HepG2 (cell line): ENCODE measurements around the gene SIGLEC6. TPM values are rescaled to one million over a fixed set of nuclear protein-coding genes. Genes with fewer than 3 reads are reported as not detected.

Experiments
- AHDC1 ChIP-seq: sonication (generic); formaldehyde crosslinking; IDR thresholded peaks from 2 replicates; pipeline ENCODE4 v1.5.1; 2020; ENCODE audit warnings: mild to moderate bottlenecking, missing genetic modification reagents, borderline replicate concordance
- BHLHE40 ChIP-seq: IDR thresholded peaks from 2 replicates; pipeline ENCODE4 v1.6.1; 2011; ENCODE audit warnings: low read length, improper control_type of control experiment
- BRCA1 ChIP-seq: sonication (generic); formaldehyde crosslinking; IDR thresholded peaks from 2 replicates; pipeline ENCODE4 v1.4.0; 2020; ENCODE audit warnings: missing genetic modification reagents
- CCAR2 ChIP-seq: fragments of 200-400 bp; formaldehyde crosslinking; optimal IDR thresholded peaks from 2 replicates; pipeline ENCODE3; 2018; ENCODE audit warnings: low read depth, mild to moderate bottlenecking, low read length, moderate library complexity
- DR1 ChIP-seq: sonication (generic); formaldehyde crosslinking; IDR thresholded peaks from 2 replicates; pipeline ENCODE4 v1.8.0; 2021; ENCODE audit warnings: mild to moderate bottlenecking, missing genetic modification reagents, inconsistent platforms
- GABPB1 ChIP-seq: IDR thresholded peaks from 2 replicates; pipeline ENCODE4 v1.6.1; 2016; ENCODE audit warnings: mild to moderate bottlenecking, missing genetic modification reagents, moderate library complexity, missing compliant biosample characterization
- HOXA9 ChIP-seq: sonication (generic); formaldehyde crosslinking; IDR thresholded peaks from 2 replicates; pipeline ENCODE4 v1.8.1; 2022; ENCODE audit warnings: missing genetic modification reagents, mild to moderate bottlenecking, moderate library complexity, borderline replicate concordance
- IRF2 ChIP-seq: IDR thresholded peaks from 2 replicates; pipeline ENCODE4 v1.6.1; 2018; ENCODE audit warnings: missing genetic modification reagents, missing compliant biosample characterization
- MEIS2 ChIP-seq: sonication (generic); formaldehyde crosslinking; IDR thresholded peaks from 2 replicates; pipeline ENCODE4 v1.9.0; 2021; ENCODE audit warnings: mild to moderate bottlenecking, missing genetic modification reagents
- NFYB ChIP-seq: sonication (generic); formaldehyde crosslinking; IDR thresholded peaks from 2 replicates; pipeline ENCODE4 v1.4.0; 2020; ENCODE audit warnings: missing genetic modification reagents
- REXO4 ChIP-seq: sonication (generic); formaldehyde crosslinking; IDR thresholded peaks from 2 replicates; pipeline ENCODE4 v1.8.0; 2022; ENCODE audit warnings: missing genetic modification reagents, mild to moderate bottlenecking, borderline replicate concordance
- SIN3A ChIP-seq: IDR thresholded peaks from 2 replicates; pipeline ENCODE4 v1.6.1; 2011; ENCODE audit warnings: low read depth, mild to moderate bottlenecking, control low read depth, low read length, borderline replicate concordance
- SMYD3 ChIP-seq: sonication (generic); formaldehyde crosslinking; IDR thresholded peaks from 2 replicates; pipeline ENCODE4 v1.8.1; 2023; ENCODE audit warnings: mild to moderate bottlenecking, missing genetic modification reagents
- SNAPC5 ChIP-seq: sonication (generic); formaldehyde crosslinking; IDR thresholded peaks from 2 replicates; pipeline ENCODE4 v1.8.1; 2023; ENCODE audit warnings: mild to moderate bottlenecking, missing genetic modification reagents, borderline replicate concordance
- ZNF12 ChIP-seq: sonication (generic); formaldehyde crosslinking; IDR thresholded peaks from 2 replicates; pipeline ENCODE4 v1.5.0; 2020; ENCODE audit warnings: missing genetic modification reagents
- ZNF205 ChIP-seq: IDR thresholded peaks from 2 replicates; pipeline ENCODE4 v1.6.1; 2018; ENCODE audit warnings: missing biosample characterization, missing genetic modification reagents
- ZNF317 ChIP-seq: sonication (generic); formaldehyde crosslinking; IDR thresholded peaks from 2 replicates; pipeline ENCODE4 v1.5.0; 2020; ENCODE audit warnings: mild to moderate bottlenecking, missing genetic modification reagents
- ZNF775 ChIP-seq: sonication (generic); formaldehyde crosslinking; IDR thresholded peaks from 2 replicates; pipeline ENCODE4 v1.4.0; 2020; ENCODE audit warnings: missing genetic modification reagents, mild to moderate bottlenecking, moderate library complexity, borderline replicate concordance
- ZNF782 ChIP-seq: sonication (generic); formaldehyde crosslinking; IDR thresholded peaks from 2 replicates; pipeline ENCODE4 v1.4.0; 2020; ENCODE audit warnings: missing genetic modification reagents, mild to moderate bottlenecking, borderline replicate concordance
- ZSCAN9 ChIP-seq: IDR thresholded peaks from 2 replicates; pipeline ENCODE4 v1.6.1; 2016; ENCODE audit warnings: borderline replicate concordance
- polyA plus RNA-seq, 8 experiments: library from polyadenylated mRNA; depleted of rRNA in 3 of 8; stranded (reverse) in 7 of 8; unstranded in 1 of 8; fragments of >200 nt; fragmentation: Illumina TruSeq in 4 of 8; extraction: Trizol in 4 of 8; gene quantifications; 2 replicates each; pipeline versions ENCODE4 v1.2.1 to v1.2.3, GENCODE V29; 2011 to 2016; ENCODE audit warnings: low read depth in 4 of 8, missing spikeins in 1 of 8, mixed read lengths in 1 of 8; ENCODE audit not compliant: insufficient read depth in 1 of 8
- total RNA-seq, 5 experiments: library from RNA; depleted of rRNA; stranded (reverse); fragments of >200 nt; fragmentation: Illumina TruSeq; extraction: Trizol; gene quantifications; 2 replicates each; pipeline ENCODE4 v1.2.3, GENCODE V29; 2016; ENCODE audit warnings: low read depth in 1 of 5
- TF ChIP-seq, protein P1 (sequence below): sonication (generic); formaldehyde crosslinking; IDR thresholded peaks from 2 replicates; pipeline ENCODE4 v1.4.0; 2020; ENCODE audit warnings: missing genetic modification reagents, borderline replicate concordance
- TF ChIP-seq, protein P2 (sequence below): sonication (generic); formaldehyde crosslinking; IDR thresholded peaks from 2 replicates; pipeline ENCODE4 v1.8.1; 2022; ENCODE audit warnings: mild to moderate bottlenecking, missing genetic modification reagents

Gene SIGLEC6
- total and polyA plus RNA-seq, 2 of the 13 experiments (the other 11 are each of a cell fraction or from before 2014, with no cell fraction given), result not detected

DNA sequence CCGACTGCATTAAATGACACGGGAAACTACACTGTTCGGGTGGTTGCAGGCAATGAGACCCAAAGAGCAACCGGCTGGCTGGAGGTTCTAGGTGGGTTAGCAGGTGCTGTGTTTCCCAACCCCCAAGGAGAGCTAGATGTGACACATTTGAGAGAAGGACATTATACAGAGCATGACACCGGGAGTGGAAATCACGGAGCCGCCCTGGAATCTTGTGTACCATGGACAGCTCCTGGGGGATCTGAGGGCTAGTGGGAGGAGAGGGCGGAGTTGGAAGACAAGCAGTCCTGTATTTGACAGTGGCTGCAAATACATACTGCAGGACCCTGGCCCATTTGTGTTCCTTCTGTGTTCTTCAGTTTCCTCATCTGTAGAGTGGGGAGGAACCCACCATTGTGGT lies 50.9 kb downstream of the SIGLEC6 start (continued):
- TF ChIP-seq BRCA1 (CRISPR knock-in tag) (no peak), ZNF12 (CRISPR knock-in tag) (peak; percentile 46; the same call in 1 of the 2 replicates), NFYB (CRISPR knock-in tag) (no peak), IRF2 (CRISPR knock-in tag) (peak; percentile 46; the same call in 1 of the 2 replicates), HOXA9 (CRISPR knock-in tag) (no peak), GABPB1 (no peak; the same call in 1 of the 2 replicates), SNAPC5 (CRISPR knock-in tag) (no peak), ZSCAN9 (CRISPR knock-in tag) (peak; percentile 81; the same call in 1 of the 2 replicates), ZNF782 (CRISPR knock-in tag) (no peak), AHDC1 (CRISPR knock-in tag) (no peak), SIN3A (no peak), REXO4 (no peak), CCAR2 (no peak), ZNF317 (CRISPR knock-in tag) (no peak), DR1 (no peak), MEIS2 (CRISPR knock-in tag) (no peak), ZNF775 (CRISPR knock-in tag) (no peak), SMYD3 (CRISPR knock-in tag) (no peak), BHLHE40 (no peak), ZNF205 (CRISPR knock-in tag) (no peak)
- TF ChIP-seq, protein P1, sequence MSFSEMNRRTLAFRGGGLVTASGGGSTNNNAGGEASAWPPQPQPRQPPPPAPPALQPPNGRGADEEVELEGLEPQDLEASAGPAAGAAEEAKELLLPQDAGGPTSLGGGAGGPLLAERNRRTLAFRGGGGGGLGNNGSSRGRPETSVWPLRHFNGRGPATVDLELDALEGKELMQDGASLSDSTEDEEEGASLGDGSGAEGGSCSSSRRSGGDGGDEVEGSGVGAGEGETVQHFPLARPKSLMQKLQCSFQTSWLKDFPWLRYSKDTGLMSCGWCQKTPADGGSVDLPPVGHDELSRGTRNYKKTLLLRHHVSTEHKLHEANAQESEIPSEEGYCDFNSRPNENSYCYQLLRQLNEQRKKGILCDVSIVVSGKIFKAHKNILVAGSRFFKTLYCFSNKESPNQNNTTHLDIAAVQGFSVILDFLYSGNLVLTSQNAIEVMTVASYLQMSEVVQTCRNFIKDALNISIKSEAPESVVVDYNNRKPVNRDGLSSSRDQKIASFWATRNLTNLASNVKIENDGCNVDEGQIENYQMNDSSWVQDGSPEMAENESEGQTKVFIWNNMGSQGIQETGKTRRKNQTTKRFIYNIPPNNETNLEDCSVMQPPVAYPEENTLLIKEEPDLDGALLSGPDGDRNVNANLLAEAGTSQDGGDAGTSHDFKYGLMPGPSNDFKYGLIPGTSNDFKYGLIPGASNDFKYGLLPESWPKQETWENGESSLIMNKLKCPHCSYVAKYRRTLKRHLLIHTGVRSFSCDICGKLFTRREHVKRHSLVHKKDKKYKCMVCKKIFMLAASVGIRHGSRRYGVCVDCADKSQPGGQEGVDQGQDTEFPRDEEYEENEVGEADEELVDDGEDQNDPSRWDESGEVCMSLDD, result no peak
- TF ChIP-seq, protein P2, sequence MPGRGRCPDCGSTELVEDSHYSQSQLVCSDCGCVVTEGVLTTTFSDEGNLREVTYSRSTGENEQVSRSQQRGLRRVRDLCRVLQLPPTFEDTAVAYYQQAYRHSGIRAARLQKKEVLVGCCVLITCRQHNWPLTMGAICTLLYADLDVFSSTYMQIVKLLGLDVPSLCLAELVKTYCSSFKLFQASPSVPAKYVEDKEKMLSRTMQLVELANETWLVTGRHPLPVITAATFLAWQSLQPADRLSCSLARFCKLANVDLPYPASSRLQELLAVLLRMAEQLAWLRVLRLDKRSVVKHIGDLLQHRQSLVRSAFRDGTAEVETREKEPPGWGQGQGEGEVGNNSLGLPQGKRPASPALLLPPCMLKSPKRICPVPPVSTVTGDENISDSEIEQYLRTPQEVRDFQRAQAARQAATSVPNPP (CRISPR knock-in tag), result no peak
